Ishikawa (cell line): Measurements from ENCODE around the gene SLF1.

Experiments
- CEBPB ChIP-seq: IDR thresholded peaks from 2 replicates; pipeline ENCODE4 v1.6.1; 2012
- CREB1 ChIP-seq: IDR thresholded peaks from 2 replicates; pipeline ENCODE4 v1.6.1; 2012; ENCODE audit warnings: low read depth
- EGR1 ChIP-seq: IDR thresholded peaks from 2 replicates; pipeline ENCODE4 v1.6.1; 2012
- EP300 ChIP-seq: IDR thresholded peaks from 2 replicates; pipeline ENCODE4 v1.6.1; 2012; ENCODE audit warnings: borderline replicate concordance
- FOXM1 ChIP-seq: IDR thresholded peaks from 2 replicates; pipeline ENCODE4 v1.6.1; 2012; ENCODE audit warnings: low read depth, borderline replicate concordance
- MAX ChIP-seq: IDR thresholded peaks from 2 replicates; pipeline ENCODE4 v1.6.1; 2012
- NFIC ChIP-seq: IDR thresholded peaks from 2 replicates; pipeline ENCODE4 v1.6.1; 2012
- RAD21 ChIP-seq: IDR thresholded peaks from 2 replicates; pipeline ENCODE4 v1.6.1; 2012; ENCODE audit warnings: low read depth
- REST ChIP-seq: IDR thresholded peaks from 2 replicates; pipeline ENCODE4 v1.6.1; 2012; ENCODE audit warnings: low read depth, mild to moderate bottlenecking
- TAF1 ChIP-seq: IDR thresholded peaks from 2 replicates; pipeline ENCODE4 v1.6.1; 2012; ENCODE audit warnings: low read depth, mild to moderate bottlenecking
- TCF12 ChIP-seq: IDR thresholded peaks from 2 replicates; pipeline ENCODE4 v1.6.1; 2012; ENCODE audit warnings: low read depth
- TEAD4 ChIP-seq: IDR thresholded peaks from 2 replicates; pipeline ENCODE4 v1.6.1; 2012
- USF1 ChIP-seq: IDR thresholded peaks from 2 replicates; pipeline ENCODE4 v1.6.1; 2012
- YY1 ChIP-seq: IDR thresholded peaks from 2 replicates; pipeline ENCODE4 v1.6.1; 2012; ENCODE audit warnings: low read depth
- ZBTB7A ChIP-seq: IDR thresholded peaks from 2 replicates; pipeline ENCODE4 v1.6.1; 2012; ENCODE audit warnings: low read depth

Gene SLF1

DNA sequence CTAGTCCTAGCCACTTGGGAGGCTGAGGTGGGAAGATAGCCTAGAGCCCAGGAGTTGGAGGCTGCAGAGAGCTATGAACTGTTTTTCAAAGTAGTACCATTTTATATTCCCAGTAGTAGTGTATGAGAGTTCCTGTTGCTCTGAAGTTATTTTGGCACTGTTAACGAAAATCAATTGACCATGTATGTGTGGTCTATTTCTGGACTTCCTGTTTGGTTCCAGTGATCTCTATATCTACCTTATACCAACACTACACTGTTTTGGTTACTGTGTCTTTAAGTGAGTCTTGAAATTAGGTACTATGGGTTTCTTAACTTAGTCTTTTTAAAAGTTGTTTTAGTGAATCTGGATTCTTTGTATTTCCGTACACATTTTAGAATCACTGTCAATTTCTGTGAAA, 13.6 kb downstream of the SLF1 start:
- TF ChIP-seq RAD21 = no peak
- TF ChIP-seq CREB1 = no peak
- TF ChIP-seq EGR1 = no peak
- TF ChIP-seq CEBPB = no peak
- no peak for TF ChIP-seq YY1
- no peak for TF ChIP-seq TCF12
- no peak for TF ChIP-seq FOXM1
- no peak for TF ChIP-seq NFIC
- no peak for TF ChIP-seq REST
- TF ChIP-seq ZBTB7A = no peak
- no peak for TF ChIP-seq MAX
- no peak for TF ChIP-seq TAF1
- no peak for TF ChIP-seq EP300
- no peak for TF ChIP-seq USF1

DNA sequence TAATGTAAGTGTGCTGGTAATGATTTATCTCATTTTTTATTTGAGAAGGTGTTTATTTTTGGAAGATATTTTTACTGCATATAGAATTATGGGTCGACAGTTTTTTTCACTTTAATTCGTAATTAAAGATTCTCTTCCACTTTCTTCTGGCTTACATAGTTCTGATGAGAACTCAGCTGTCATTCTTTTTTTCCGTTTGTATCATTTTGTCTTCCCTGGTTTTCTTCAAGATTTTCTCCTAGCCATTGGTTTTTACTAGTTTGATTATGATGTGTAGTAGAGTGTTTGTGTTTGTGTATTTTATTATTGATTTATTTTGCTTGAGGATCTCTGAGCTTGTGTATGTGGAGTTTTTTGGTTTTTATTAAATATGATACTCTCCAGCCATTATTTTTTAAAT, 21.7 kb downstream of the SLF1 start:
- TF ChIP-seq REST (no peak), MAX (no peak), USF1 (no peak), TEAD4 (no peak), EP300 (no peak), TAF1 (no peak), FOXM1 (no peak), ZBTB7A (no peak), NFIC (no peak), CEBPB (no peak), YY1 (no peak), EGR1 (no peak), RAD21 (no peak), CREB1 (no peak)

GRCh38 chr5:94645053-94645452, 26.6 kb downstream of the SLF1 start:
- TF ChIP-seq EGR1 (no peak), CREB1 (no peak), YY1 (no peak), USF1 (no peak), TAF1 (no peak), RAD21 (no peak), ZBTB7A (no peak), NFIC (no peak), EP300 (no peak), TCF12 (no peak), CEBPB (no peak), REST (no peak), FOXM1 (no peak)

- TF ChIP-seq CEBPB = no peak
- no peak for TF ChIP-seq EP300
- TF ChIP-seq TEAD4 = no peak
- no peak for TF ChIP-seq ZBTB7A
- TF ChIP-seq TCF12 = no peak
- no peak for TF ChIP-seq NFIC
- TF ChIP-seq USF1 = no peak
- no peak for TF ChIP-seq FOXM1
- no peak for TF ChIP-seq EGR1
- no peak for TF ChIP-seq CREB1
- TF ChIP-seq REST = no peak
- no peak for TF ChIP-seq YY1
- no peak for TF ChIP-seq TAF1
- no peak for TF ChIP-seq MAX
- TF ChIP-seq RAD21 = no peak
These were observed 28.3 kb downstream of the SLF1 start for GRCh38 chr5:94646758-94647157.
